Kidney (tissue), 14 donors: ENCODE results near the gene PTPRT. TPM values are rescaled to one million over a fixed set of nuclear protein-coding genes. Genes with fewer than 3 reads are reported as not detected.

Experiments used
- DNase-seq, 5 donors: peaks; one replicate each; pipeline ENCODE4 v3.0.0-alpha.2; 2013 to 2020
- FAIRE-seq: peaks from 2 replicates; lab custom pipeline; 2012; peaks lifted over from hg19 to GRCh38; lab: Jason Lieb, UNC
- H3K27ac ChIP-seq, 2 donors: one replicate each; pipeline ENCODE4 v1.7.0; 2013; ENCODE audit warnings: low read depth in 2 of 2, low read length in 2 of 2, inconsistent platforms in 1 of 2
- H3K27me3 ChIP-seq: one replicate; pipeline ENCODE4 v1.7.1; 2013; ENCODE audit warnings: low read length, inconsistent platforms; ENCODE audit not compliant: control insufficient read depth, insufficient read depth
- H3K36me3 ChIP-seq, 3 donors: one replicate each; pipeline versions ENCODE4 v1.7.0 to v1.7.1; 2013; ENCODE audit warnings: low read length in 3 of 3, control low read depth in 1 of 3, inconsistent platforms in 1 of 3; ENCODE audit not compliant: insufficient read depth in 3 of 3, control insufficient read depth in 2 of 3
- H3K4me1 ChIP-seq, 3 donors: one replicate each; pipeline versions ENCODE4 v1.7.0 to v1.7.1; 2013; ENCODE audit warnings: low read length in 3 of 3, inconsistent platforms in 1 of 3, low read depth in 1 of 3; ENCODE audit not compliant: control insufficient read depth in 2 of 3, insufficient read depth in 2 of 3
- H3K4me3 ChIP-seq, 3 donors: one replicate each; pipeline versions ENCODE4 v1.7.0 to v1.8.1; 2013; ENCODE audit warnings: low read length in 3 of 3, control low read depth in 1 of 3, inconsistent platforms in 1 of 3
- H3K9ac ChIP-seq, 3 donors: one replicate each; pipeline versions ENCODE4 v1.7.0 to v1.7.1; 2013; ENCODE audit warnings: low read length in 3 of 3, control low read depth in 1 of 3, inconsistent platforms in 1 of 3
- H3K9me3 ChIP-seq, 3 donors: one replicate each; pipeline versions ENCODE4 v1.7.0 to v1.7.1; 2013; ENCODE audit warnings: low read length in 3 of 3, control low read depth in 1 of 3, inconsistent platforms in 1 of 3; ENCODE audit not compliant: control insufficient read depth in 2 of 3, insufficient read depth in 1 of 3
- intact Hi-C: fragments of 100-400 bp; cut with DNase I; formaldehyde crosslinking; loops from one replicate; pipeline ENCODE4 v1.11.1; 2022
- polyA plus RNA-seq: library from polyadenylated mRNA; stranded (reverse); fragments of 350-450 nt; fragmentation: Illumina TruSeq; extraction: RNeasy Lipid Tissue Mini Kit (QIAGEN cat#74804); gene quantifications from one replicate; pipeline ENCODE4 v1.2.3, GENCODE V29; 2014; ENCODE audit warnings: low read depth, low replicate concordance; ENCODE audit not compliant: insufficient read depth
- total RNA-seq: library from RNA; stranded (reverse); fragmentation: NEBNext Ultra II Directional; extraction: Animal tissue kit (Norgen Biotek cat#: 25700); gene quantifications from one replicate; pipeline ENCODE4 v1.2.1, GENCODE V29; 2021
- TF ChIP-seq, protein P1 (sequence below): IDR thresholded peaks from 3 replicates; pipeline ENCODE4 v1.5.1; 2012; ENCODE audit warnings: mild to moderate bottlenecking, moderate library complexity, borderline replicate concordance; ENCODE audit not compliant: insufficient read depth; ENCODE audit errors: extremely low read depth
- donor health status: control.
- donor health status: control.
- donor health status: control.
- donor health status: control.
- donor health status: control.
- donor health status: DM: yes; HTN: yes; CAD: no.
- donor health status: Normal renal cell carcinoma (clear cell type).

Gene PTPRT
- total and polyA plus RNA-seq, 2 donors from 2014 or later = 0.60 TPM; not detected in 1

DNA sequence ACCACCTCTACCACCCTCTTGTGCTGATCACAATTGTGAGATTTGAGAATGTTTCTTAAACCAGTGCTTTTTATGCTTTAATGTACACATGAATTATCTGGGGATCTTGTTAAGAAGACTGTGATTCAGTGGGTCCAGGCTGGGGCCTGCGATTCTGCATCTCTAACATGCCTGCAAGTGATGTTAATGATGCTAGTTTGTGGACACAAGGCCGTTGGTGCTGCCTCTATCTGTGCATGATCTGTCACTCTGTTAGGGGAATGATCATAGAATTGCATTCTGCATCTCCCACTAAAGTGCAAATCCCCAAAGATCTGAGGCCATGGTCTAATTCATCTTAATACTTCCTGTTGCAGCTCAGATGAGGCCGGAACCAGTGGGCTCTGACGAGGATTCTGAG, 746.5 kb downstream of the PTPRT start:
- no peak for DNase-seq
- H3K4me3 ChIP-seq = no peak overlapping the region

DNA sequence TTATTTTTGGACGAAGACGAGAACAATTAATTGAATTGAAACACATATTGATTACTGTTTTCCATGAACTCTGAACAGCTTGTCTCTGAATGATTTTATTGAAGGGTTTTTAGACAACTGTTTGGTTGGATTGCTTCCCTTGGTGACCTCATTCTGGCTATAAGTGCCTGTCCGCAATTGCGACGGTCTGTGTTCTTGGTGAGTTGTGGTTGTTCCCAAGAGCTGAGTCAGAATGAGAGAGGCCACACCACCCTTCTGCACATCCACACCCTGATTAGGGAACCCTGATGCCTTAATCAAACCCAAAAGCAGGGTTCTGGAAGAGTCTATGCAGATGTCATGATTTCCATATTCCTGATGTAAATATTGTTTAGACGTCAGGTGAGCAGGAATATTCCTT, 747.0 kb downstream of the PTPRT start:
- Histone ChIP-seq H3K36me3 (no peaks in the 10 kb centered on the region), H3K9me3 (no peaks in the 10 kb centered on the region), H3K4me3 (no peak overlapping the region), H3K27me3 (no peaks in the 10 kb centered on the region), H3K9ac (no peak overlapping the region), H3K27ac (no peak overlapping the region), H3K4me1 (no peaks in the 10 kb centered on the region)
- TF ChIP-seq, protein P1, sequence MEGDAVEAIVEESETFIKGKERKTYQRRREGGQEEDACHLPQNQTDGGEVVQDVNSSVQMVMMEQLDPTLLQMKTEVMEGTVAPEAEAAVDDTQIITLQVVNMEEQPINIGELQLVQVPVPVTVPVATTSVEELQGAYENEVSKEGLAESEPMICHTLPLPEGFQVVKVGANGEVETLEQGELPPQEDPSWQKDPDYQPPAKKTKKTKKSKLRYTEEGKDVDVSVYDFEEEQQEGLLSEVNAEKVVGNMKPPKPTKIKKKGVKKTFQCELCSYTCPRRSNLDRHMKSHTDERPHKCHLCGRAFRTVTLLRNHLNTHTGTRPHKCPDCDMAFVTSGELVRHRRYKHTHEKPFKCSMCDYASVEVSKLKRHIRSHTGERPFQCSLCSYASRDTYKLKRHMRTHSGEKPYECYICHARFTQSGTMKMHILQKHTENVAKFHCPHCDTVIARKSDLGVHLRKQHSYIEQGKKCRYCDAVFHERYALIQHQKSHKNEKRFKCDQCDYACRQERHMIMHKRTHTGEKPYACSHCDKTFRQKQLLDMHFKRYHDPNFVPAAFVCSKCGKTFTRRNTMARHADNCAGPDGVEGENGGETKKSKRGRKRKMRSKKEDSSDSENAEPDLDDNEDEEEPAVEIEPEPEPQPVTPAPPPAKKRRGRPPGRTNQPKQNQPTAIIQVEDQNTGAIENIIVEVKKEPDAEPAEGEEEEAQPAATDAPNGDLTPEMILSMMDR = no peak
- FAIRE-seq (no peak), DNase-seq (no peak)
- intact Hi-C loops = no loop called here

More for the DNA sequence above, 746.5 kb downstream of the PTPRT start:
- H3K27me3 ChIP-seq = no peaks in the 10 kb centered on the region
- H3K4me1 ChIP-seq = no peaks in the 10 kb centered on the region
- no peak overlapping the region for H3K27ac ChIP-seq
- TF ChIP-seq, protein P1 = no peak
- FAIRE-seq = no peak
- H3K36me3 ChIP-seq = no peaks in the 10 kb centered on the region
- H3K9ac ChIP-seq = no peak overlapping the region
- intact Hi-C loops = no loop called here
- no peaks in the 10 kb centered on the region for H3K9me3 ChIP-seq

- Histone ChIP-seq H3K9me3 (no peaks in the 10 kb centered on the region), H3K4me3 (no peak overlapping the region), H3K36me3 (no peaks in the 10 kb centered on the region), H3K9ac (no peak overlapping the region), H3K4me1 (no peaks in the 10 kb centered on the region), H3K27me3 (no peaks in the 10 kb centered on the region), H3K27ac (no peak overlapping the region)
- no peak for FAIRE-seq
- intact Hi-C loops = no loop called here
- peak in 1 of 5 donors; percentile 10 for DNase-seq
- TF ChIP-seq, protein P1 = no peak
These were observed 747.8 kb downstream of the PTPRT start for GRCh38 chr20:42441864-42442331.
